Activated CD4-positive, alpha-beta T cell treated with anti-CD3 and anti-CD28 coated beads, Interleukin-2, amount 50 U/mL, for 4 hours (primary cell): ENCODE results near the gene SETD4.

Experiments used
- DNase-seq, 2 experiments: peaks; one replicate each; pipeline ENCODE4 v3.0.0-alpha.2; 2020

SETD4 gene

DNA sequence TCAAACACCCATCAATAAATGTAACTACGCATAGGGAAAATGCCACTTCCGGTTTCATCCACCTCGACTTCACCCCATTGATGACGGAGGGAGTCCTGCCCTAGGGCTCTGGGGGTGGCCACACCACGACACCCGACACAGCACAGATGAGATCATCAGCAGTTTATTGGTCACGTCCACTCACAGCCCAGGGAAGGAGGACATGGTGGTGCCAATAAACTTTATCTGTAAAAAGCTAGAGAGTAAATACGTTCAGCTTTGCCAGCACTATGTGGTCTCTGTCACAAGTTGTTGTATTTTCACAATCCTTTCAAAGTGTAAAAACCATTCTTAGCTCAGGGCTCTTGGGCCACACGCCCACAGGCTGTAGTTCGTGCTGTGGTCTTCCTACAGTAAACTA, 16.3 kb downstream of the SETD4 start:
- no peak for DNase-seq

- no peak for DNase-seq
These were observed 18.4 kb downstream of the SETD4 start for GRCh38 chr21:36041910-36042309.

GRCh38 chr21:36040389-36040788, 19.9 kb downstream of the SETD4 start:
- no peak for DNase-seq

GRCh38 chr21:36039861-36040260, 20.5 kb downstream of the SETD4 start:
- no peak for DNase-seq

- DNase-seq: no peak
These were observed 21.4 kb downstream of the SETD4 start for GRCh38 chr21:36038701-36039497.

DNA sequence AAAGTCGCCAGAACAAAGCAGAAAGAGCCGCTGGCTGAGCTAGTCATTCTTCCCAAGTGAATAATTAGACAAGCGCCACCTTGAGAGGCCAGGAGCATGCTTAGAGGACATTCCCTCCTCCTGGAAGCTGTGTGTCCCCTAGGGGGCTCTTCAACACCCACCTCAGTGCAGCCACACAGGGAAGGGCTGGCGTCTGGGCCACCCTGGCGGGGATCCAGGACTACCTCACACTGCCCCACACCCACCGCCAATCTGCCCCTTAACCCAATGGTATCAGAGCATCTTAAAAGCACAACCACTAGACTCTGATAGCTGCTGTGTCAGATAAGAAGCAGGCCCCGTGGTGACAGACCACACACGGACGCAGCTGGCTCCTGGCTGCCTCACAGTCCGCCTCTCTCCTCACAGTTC, 24.9 kb downstream of the SETD4 start:
- DNase-seq: no peak

GRCh38 chr21:36034211-36034913, 26.0 kb downstream of the SETD4 start:
- no peak for DNase-seq

DNA sequence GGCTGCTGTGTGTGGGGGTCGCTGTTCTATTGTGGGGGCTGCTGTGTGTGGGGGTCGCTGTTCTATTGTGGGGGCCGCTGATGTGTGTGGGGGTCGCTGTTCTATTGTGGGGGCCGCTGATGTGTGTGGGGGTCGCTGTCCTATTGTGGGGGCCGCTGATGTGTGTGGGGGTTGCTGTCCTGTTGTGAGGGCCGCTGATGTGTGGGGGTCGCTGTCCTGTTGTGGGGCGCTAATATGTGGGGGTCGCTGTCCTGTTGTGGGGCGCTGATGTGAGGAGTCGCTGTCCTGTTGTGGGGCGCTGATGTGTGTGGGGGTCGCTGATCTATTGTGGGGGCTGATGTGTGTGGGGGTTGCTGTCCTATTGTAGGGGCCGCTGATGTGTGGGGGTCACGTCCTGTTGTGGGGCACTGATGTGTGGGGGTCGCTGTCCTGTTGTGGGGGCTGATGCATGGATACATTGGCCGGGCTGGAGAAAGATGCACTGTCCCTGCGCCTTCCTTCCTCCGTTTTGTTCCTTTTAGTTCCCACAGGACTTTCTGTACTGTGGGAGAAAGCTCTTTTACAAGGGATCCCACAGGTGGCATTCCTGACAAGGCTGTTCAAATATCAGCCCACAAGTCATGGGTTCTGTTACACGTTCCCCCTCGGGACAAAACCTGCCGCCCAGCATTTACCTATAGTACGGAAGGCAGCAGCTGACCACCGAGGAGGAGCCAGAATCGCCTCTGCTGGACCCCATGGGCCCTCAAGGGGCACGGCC, 27.5 kb downstream of the SETD4 start:
- DNase-seq: no peak

- DNase-seq: no peak
These were observed 29.6 kb downstream of the SETD4 start for GRCh38 chr21:36030581-36031189.

DNA sequence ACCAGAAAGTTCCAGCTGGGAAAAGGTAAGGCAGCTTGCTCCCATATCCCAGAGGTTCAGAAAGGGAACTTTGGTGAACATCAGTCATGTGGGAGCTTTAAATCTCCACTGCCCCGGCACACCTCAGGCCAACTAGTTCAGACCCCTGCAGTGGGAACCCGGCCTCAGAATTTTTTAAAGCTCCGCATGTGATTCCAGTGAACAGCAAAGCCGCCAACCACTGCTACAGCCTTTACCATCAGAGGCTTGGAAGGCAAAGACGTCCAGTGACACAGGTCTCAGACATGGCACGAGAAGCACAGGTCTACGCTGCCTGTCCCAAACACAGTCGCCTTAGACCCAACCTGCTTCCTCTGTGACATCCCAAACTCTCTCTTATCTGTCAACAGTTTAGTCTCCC, 31.0 kb downstream of the SETD4 start:
- no peak for DNase-seq

DNA sequence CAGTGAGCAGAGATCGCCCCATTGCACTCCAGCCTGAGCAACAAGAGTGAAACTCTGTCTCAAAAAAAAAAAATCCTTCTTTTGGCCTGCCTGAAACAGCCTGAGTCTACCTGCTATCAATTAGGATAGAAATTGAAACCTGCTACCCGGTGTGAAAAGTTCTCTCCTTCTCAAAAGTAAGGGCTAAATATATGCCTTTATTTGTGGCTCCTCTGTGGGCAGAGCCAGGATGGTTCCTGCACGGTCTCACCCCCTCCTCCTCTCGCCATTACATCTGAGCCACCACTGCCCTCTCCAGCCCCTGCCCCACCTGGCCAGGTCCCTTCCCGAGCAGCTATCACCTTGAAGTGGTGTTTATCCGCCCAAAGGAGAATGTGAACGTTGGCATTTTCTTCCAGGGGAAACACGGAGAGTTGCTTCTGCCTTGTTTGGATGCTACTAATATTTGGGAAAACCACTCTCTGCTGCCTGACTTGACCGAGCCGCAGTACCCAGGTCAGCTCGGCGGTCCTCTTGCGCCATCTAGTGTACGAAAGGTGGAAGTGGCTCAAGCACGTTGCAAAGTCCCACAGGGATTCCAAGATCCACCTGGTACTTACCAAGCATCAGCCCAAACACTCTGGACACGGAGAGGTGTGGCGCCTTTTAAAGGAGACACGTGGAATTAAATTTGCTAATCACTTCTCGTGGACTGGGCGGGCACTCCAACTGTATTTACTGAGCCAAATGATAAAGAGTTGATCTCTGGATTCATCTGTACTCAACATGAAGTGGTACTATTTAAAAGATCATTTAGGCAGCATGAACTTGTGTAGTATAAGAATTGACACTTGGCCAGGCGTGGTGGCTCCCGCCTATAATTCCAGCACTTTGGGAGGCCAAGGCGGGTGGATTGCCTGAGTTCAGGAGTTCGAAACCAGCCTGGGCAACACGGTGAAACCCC, 31.9 kb downstream of the SETD4 start:
- peak; percentile 52 to 55 for DNase-seq

DNA sequence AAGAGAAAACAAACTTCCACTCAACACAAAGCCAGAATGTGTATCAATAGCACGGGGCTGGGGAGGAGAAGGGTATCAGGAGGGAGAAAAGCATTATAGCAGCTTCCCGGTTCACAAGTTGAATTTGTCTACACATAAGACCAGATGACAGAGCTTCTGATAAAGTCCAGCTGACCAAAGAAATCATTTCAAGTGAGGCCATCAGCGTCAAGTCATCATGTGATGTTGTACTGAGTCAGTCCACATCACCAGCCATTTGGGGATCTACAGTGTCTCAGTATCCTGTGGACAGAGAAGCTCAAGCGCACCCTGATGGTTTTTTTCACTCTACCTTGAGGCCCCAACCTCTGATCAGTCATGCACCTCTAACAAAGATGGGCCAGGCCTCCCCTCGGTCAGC, 33.0 kb downstream of the SETD4 start:
- DNase-seq: no peak

GRCh38 chr21:36024782-36025181, 35.5 kb downstream of the SETD4 start:
- DNase-seq: no peak

- DNase-seq: no peak
These were observed 37.2 kb downstream of the SETD4 start for GRCh38 chr21:36023092-36023480.

- no peak for DNase-seq
These were observed 37.8 kb downstream of the SETD4 start for GRCh38 chr21:36022427-36023091.

- no peak for DNase-seq
These were observed 39.0 kb downstream of the SETD4 start for GRCh38 chr21:36021251-36021837.

DNA sequence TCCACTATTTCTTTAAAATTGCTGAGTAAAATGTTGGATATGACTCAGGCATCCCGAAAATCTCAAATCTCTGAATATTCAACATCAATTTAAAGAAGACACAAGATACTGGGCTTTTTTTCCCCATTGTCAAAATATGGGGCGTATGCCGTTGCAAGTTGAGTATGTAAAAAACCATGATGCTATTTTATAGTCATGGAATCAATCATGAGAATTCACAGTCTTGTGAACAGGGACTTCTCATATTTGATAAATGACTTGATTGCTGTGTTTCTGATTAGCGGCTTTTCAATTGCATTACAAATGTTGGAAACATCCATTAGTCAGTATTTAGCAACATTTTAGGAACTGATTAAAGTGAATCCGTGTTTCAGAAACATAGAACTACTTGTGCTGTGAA, 45.3 kb downstream of the SETD4 start:
- no peak for DNase-seq

- DNase-seq: no peak
These were observed 49.5 kb downstream of the SETD4 start for GRCh38 chr21:36010801-36011200.

DNA sequence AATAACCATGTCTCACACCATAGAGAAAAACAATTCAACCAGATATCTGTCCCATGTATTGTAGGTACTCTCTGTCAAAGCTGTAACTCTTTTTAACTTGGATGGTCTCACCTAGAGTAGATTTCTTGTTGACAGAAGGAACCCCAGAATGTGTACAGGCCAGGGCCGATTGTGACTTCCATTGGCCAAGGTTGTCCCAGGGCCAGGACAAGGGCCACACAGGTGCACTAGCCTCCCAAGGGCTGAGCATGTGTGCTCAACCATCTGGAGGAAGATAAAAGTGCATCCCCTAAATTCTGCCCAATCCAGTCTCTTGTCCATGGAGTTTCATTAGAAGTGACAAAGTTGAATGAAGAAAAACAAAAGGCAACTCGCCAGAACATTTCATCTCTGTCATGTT, 51.8 kb downstream of the SETD4 start:
- no peak for DNase-seq

- DNase-seq: no peak
These were observed 54.4 kb downstream of the SETD4 start for GRCh38 chr21:36005879-36006400.

GRCh38 chr21:36005018-36005417, 55.3 kb downstream of the SETD4 start:
- DNase-seq: no peak
